SK-N-SH treated with all-trans-retinoic acid at 6 μM for 48 hours (cell line): ENCODE measurements around the gene LXN.

Source experiments
- ATAC-seq: fragments of 200-7000 bp; cut with Tn5 transposase; 3 replicates; pipeline ENCODE4 v1.9.1; 2020; ENCODE audit warnings: mild to moderate bottlenecking, moderate library complexity
- BACH2 ChIP-seq: fragments of 250-450 bp; sonication (Bioruptor Pico); IDR thresholded peaks from 2 replicates; pipeline ENCODE4 v1.9.0; 2021; ENCODE audit warnings: mild to moderate bottlenecking, borderline replicate concordance
- CSDC2 ChIP-seq: fragments of 250-450 bp; sonication (Bioruptor Pico); IDR thresholded peaks from 2 replicates; pipeline ENCODE4 v1.5.0; 2020; ENCODE audit warnings: mild to moderate bottlenecking, moderate library complexity
- CSRNP3 ChIP-seq: fragments of 250-450 bp; sonication (Bioruptor Pico); IDR thresholded peaks from 2 replicates; pipeline ENCODE4 v1.5.1; 2021; ENCODE audit warnings: mild to moderate bottlenecking, moderate library complexity
- ESRRG ChIP-seq: fragments of 250-450 bp; sonication (Bioruptor Pico); IDR thresholded peaks from 2 replicates; pipeline ENCODE4 v1.6.1; 2021; ENCODE audit warnings: mild to moderate bottlenecking
- ISL1 ChIP-seq: fragments of 250-450 bp; sonication (Bioruptor Pico); IDR thresholded peaks from 2 replicates; pipeline ENCODE4 v2.1.2; 2022; ENCODE audit warnings: mild to moderate bottlenecking, moderate library complexity
- OSR1 ChIP-seq: fragments of 250-450 bp; sonication (Bioruptor Pico); IDR thresholded peaks from 2 replicates; pipeline ENCODE4 v1.8.0; 2022; ENCODE audit warnings: moderate library complexity, mild to moderate bottlenecking, inconsistent platforms
- PPARA ChIP-seq: fragments of 250-450 bp; sonication (Bioruptor Pico); IDR thresholded peaks from 2 replicates; pipeline ENCODE4 v1.5.0; 2020; ENCODE audit warnings: mild to moderate bottlenecking, borderline replicate concordance
- RARB ChIP-seq: fragments of 250-450 bp; sonication (Bioruptor Pico); IDR thresholded peaks from 2 replicates; pipeline ENCODE4 v1.8.0; 2021; ENCODE audit warnings: mild to moderate bottlenecking, moderate library complexity
- SNAI2 ChIP-seq: fragments of 250-450 bp; sonication (Bioruptor Pico); IDR thresholded peaks from 2 replicates; pipeline ENCODE4 v1.5.0; 2020; ENCODE audit warnings: mild to moderate bottlenecking, moderate library complexity
- TCF4 ChIP-seq: fragments of 250-450 bp; sonication (Bioruptor Pico); IDR thresholded peaks from 2 replicates; pipeline ENCODE4 v1.8.0; 2021; ENCODE audit warnings: mild to moderate bottlenecking, moderate library complexity, borderline replicate concordance
- TOX ChIP-seq: fragments of 250-450 bp; sonication (Bioruptor Pico); IDR thresholded peaks from 2 replicates; pipeline ENCODE4 v1.8.0; 2021; ENCODE audit warnings: mild to moderate bottlenecking, moderate library complexity, borderline replicate concordance
- TSHZ2 ChIP-seq: fragments of 250-450 bp; sonication (Bioruptor Pico); IDR thresholded peaks from 2 replicates; pipeline ENCODE4 v1.5.0; 2020; ENCODE audit warnings: mild to moderate bottlenecking, moderate library complexity
- ZC3H10 ChIP-seq: fragments of 250-450 bp; sonication (Bioruptor Pico); IDR thresholded peaks from 2 replicates; pipeline ENCODE4 v1.5.1; 2021; ENCODE audit warnings: mild to moderate bottlenecking, moderate library complexity
- ZFP30 ChIP-seq: fragments of 450-650 bp; formaldehyde crosslinking; IDR thresholded peaks from 2 replicates; pipeline ENCODE4 v1.5.0; 2022; ENCODE audit warnings: mild to moderate bottlenecking, moderate library complexity
- ZNF565 ChIP-seq: fragments of 450-650 bp; formaldehyde crosslinking; conservative IDR thresholded peaks from 2 replicates; pipeline ENCODE4 v1.5.0; 2020; ENCODE audit warnings: low read depth, mild to moderate bottlenecking, moderate library complexity
- ZNF8 ChIP-seq: fragments of 450-650 bp; formaldehyde crosslinking; IDR thresholded peaks from 2 replicates; pipeline ENCODE4 v1.5.0; 2020; ENCODE audit warnings: mild to moderate bottlenecking, moderate library complexity
- TF ChIP-seq, protein P1 (sequence below): fragments of 250-450 bp; sonication (Bioruptor Pico); IDR thresholded peaks from 2 replicates; pipeline ENCODE4 v1.8.0; 2020; ENCODE audit warnings: mild to moderate bottlenecking, moderate library complexity, borderline replicate concordance

The LXN gene

GRCh38 chr3:158710601-158711000, 38.2 kb upstream of the LXN start:
- ATAC-seq: no peak
- TF ChIP-seq ZC3H10 (CRISPR knock-in tag) (no peak), ZNF565 (CRISPR knock-in tag) (no peak), TSHZ2 (CRISPR knock-in tag) (no peak), ZNF8 (CRISPR knock-in tag) (no peak), OSR1 (CRISPR knock-in tag) (no peak), BACH2 (CRISPR knock-in tag) (no peak), RARB (CRISPR knock-in tag) (no peak), CSDC2 (CRISPR knock-in tag) (no peak), TCF4 (no peak)

- TF ChIP-seq ESRRG (CRISPR knock-in tag): no peak
- TF ChIP-seq ISL1: peak; percentile 75; the same call in 1 of the 2 replicates
- TF ChIP-seq PPARA (CRISPR knock-in tag): no peak
- TF ChIP-seq, protein P1, sequence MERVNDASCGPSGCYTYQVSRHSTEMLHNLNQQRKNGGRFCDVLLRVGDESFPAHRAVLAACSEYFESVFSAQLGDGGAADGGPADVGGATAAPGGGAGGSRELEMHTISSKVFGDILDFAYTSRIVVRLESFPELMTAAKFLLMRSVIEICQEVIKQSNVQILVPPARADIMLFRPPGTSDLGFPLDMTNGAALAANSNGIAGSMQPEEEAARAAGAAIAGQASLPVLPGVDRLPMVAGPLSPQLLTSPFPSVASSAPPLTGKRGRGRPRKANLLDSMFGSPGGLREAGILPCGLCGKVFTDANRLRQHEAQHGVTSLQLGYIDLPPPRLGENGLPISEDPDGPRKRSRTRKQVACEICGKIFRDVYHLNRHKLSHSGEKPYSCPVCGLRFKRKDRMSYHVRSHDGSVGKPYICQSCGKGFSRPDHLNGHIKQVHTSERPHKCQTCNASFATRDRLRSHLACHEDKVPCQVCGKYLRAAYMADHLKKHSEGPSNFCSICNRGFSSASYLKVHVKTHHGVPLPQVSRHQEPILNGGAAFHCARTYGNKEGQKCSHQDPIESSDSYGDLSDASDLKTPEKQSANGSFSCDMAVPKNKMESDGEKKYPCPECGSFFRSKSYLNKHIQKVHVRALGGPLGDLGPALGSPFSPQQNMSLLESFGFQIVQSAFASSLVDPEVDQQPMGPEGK: peak; percentile 29; the same call in 1 of the 2 replicates
- ATAC-seq: peak; percentile 99
Observed at GRCh38 chr3:158709666-158710083, 37.2 kb upstream of the LXN start.

GRCh38 chr3:158703566-158703965, 31.1 kb upstream of the LXN start:
- TF ChIP-seq ZNF565 (CRISPR knock-in tag) (no peak), ESRRG (CRISPR knock-in tag) (no peak)
- peak; percentile 5; the same call in 1 of the 3 replicates for ATAC-seq

- TF ChIP-seq ZNF565 (CRISPR knock-in tag): no peak
- ATAC-seq: peak; percentile 82
Observed at GRCh38 chr3:158702815-158703481, 30.5 kb upstream of the LXN start.

DNA sequence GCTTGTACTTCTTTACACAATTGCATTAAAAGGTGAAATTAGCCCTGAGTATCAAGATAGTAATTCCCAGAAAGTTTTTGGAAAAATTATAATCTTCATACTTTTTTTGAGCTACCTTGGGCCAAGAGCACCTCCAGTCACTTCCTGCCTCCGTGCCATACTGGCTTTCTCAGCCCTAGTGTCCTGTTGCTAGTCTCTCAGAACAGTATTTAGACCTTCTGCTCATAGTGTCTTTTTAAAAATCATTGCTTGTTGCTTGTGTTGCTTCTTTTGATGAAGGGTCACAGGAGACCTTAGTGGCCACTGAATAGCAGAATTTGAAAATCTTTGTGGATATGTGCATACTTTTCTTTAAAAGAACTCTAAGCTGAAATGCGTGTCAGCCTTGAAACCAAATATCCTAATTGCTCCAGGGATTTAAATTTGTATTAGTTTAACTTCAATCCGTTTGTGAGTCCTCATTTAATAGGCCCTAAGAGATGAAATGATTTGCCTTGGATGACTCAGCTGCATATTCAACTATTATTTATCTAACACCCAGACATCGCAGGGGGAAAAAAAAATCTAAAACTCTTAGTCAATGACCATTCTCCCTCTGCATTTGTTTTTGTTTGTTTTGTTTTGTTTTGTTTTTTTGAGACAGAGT, 29.1 kb upstream of the LXN start:
- no peak for TF ChIP-seq ESRRG (CRISPR knock-in tag)
- no peak for TF ChIP-seq OSR1 (CRISPR knock-in tag)
- TF ChIP-seq CSRNP3 (CRISPR knock-in tag): no peak
- TF ChIP-seq PPARA (CRISPR knock-in tag): no peak
- no peak for TF ChIP-seq CSDC2 (CRISPR knock-in tag)
- no peak for TF ChIP-seq ZNF8 (CRISPR knock-in tag)
- no peak for TF ChIP-seq SNAI2 (CRISPR knock-in tag)
- no peak for TF ChIP-seq TSHZ2 (CRISPR knock-in tag)
- TF ChIP-seq TOX (CRISPR knock-in tag): no peak
- no peak for TF ChIP-seq ZFP30 (CRISPR knock-in tag)
- TF ChIP-seq, all 23 proteins: peak for 0
- ATAC-seq: peak; percentile 16; the same call in 1 of the 3 replicates
